Measurements from ENCODE around the gene NEDD8.

- TF ChIP-seq POLR2A (IDR thresholded peaks at IDR 0.05): no peak
- TF ChIP-seq CTCF (IDR thresholded peaks at IDR 0.05 in 4 of 5, conservative IDR thresholded peaks at IDR 0.05 in 1 of 5): no peak
These were observed 26.5 kb upstream of the NEDD8 start for GRCh38 chr14:24258548-24259265.

Data from gastrocnemius medialis (tissue), 4 donors.